Bronchial epithelial cell (primary cell): ENCODE results near the gene MRO. TPM values are rescaled to one million over a fixed set of nuclear protein-coding genes. Genes with fewer than 3 reads are reported as not detected.
"Not testable (repeated sequence)": the region's sequence is repeated elsewhere in the genome, so short reads cannot be mapped to it uniquely, and the experiment has no call there.

ENCODE experiments used
- DNase-seq: peaks from one replicate; pipeline ENCODE4 v3.0.0-alpha.2; 2010; ENCODE audit warnings: low read depth
- FAIRE-seq: peaks from 2 replicates; lab custom pipeline; 2011; peaks lifted over from hg19 to GRCh38; lab: Jason Lieb, UNC
- H3K27me3 ChIP-seq: 2 replicates; pipeline ENCODE4 v1.5.1; 2011; ENCODE audit warnings: low read length; ENCODE audit not compliant: control insufficient read depth, insufficient read depth
- H3K36me3 ChIP-seq: 2 replicates; pipeline ENCODE4 v1.5.1; 2011; ENCODE audit warnings: low read length; ENCODE audit not compliant: control insufficient read depth, insufficient read depth
- H3K4me3 ChIP-seq: 2 replicates; pipeline ENCODE4 v1.5.1; 2011; ENCODE audit warnings: mild to moderate bottlenecking, low read depth, low read length, control low read depth
- CTCF ChIP-seq: IDR thresholded peaks from 2 replicates; pipeline ENCODE4 v1.5.1; 2011; ENCODE audit warnings: mild to moderate bottlenecking, moderate library complexity, low read length, control low read depth, inconsistent platforms; ENCODE audit not compliant: insufficient read depth, severe bottlenecking
- total RNA-seq: library from RNA; depleted of rRNA; stranded (reverse); fragments of >200 nt; gene quantifications from 2 replicates; pipeline ENCODE4 v1.2.1, GENCODE V29; 2014

MRO gene
- total RNA-seq, 1 donor from 2014 or later: not detected

- no peak for DNase-seq
- FAIRE-seq: no peak
- H3K27me3 ChIP-seq: no peaks in the 10 kb centered on the region
- TF ChIP-seq CTCF: no peak
- H3K36me3 ChIP-seq: no peaks in the 10 kb centered on the region
- no peak overlapping the region for H3K4me3 ChIP-seq
Observed at GRCh38 chr18:50844960-50845359, 25.1 kb upstream of the MRO start.

GRCh38 chr18:50844554-50844953 lies 24.7 kb upstream of the MRO start:
- no peak for DNase-seq
- no peaks in the 10 kb centered on the region for H3K36me3 ChIP-seq
- no peak overlapping the region for H3K4me3 ChIP-seq
- no peak for FAIRE-seq
- no peak for TF ChIP-seq CTCF
- no peaks in the 10 kb centered on the region for H3K27me3 ChIP-seq

- no peak for FAIRE-seq
- no peaks in the 10 kb centered on the region for H3K27me3 ChIP-seq
- TF ChIP-seq CTCF: no peak
- H3K36me3 ChIP-seq: no peaks in the 10 kb centered on the region
- no peak for DNase-seq
- H3K4me3 ChIP-seq: no peak overlapping the region
Observed at GRCh38 chr18:50842846-50843245, 23.0 kb upstream of the MRO start.

GRCh38 chr18:50839996-50840395 lies 20.2 kb upstream of the MRO start:
- no peaks in the 10 kb centered on the region for H3K36me3 ChIP-seq
- no peak overlapping the region for H3K4me3 ChIP-seq
- H3K27me3 ChIP-seq: no peaks in the 10 kb centered on the region
- FAIRE-seq (no peak), DNase-seq (no peak)
- no peak for TF ChIP-seq CTCF

GRCh38 chr18:50839341-50839740 lies 19.5 kb upstream of the MRO start:
- Histone ChIP-seq H3K27me3 (no peaks in the 10 kb centered on the region), H3K4me3 (no peak overlapping the region), H3K36me3 (no peaks in the 10 kb centered on the region)
- FAIRE-seq: no peak
- DNase-seq: no peak
- no peak for TF ChIP-seq CTCF

- H3K36me3 ChIP-seq: no peaks in the 10 kb centered on the region
- H3K4me3 ChIP-seq: no peak overlapping the region
- H3K27me3 ChIP-seq: peaks cover 4% of the 10 kb centered on the region
- DNase-seq (peak; percentile 90), FAIRE-seq (no peak)
- no peak for TF ChIP-seq CTCF
Observed at GRCh38 chr18:50836521-50836957, 16.7 kb upstream of the MRO start.

GRCh38 chr18:50833496-50833895 lies 13.7 kb upstream of the MRO start:
- H3K27me3 ChIP-seq, H3K36me3 ChIP-seq, H3K4me3 ChIP-seq, DNase-seq, FAIRE-seq: not testable (repeated sequence)
